Ovary (tissue), 9 donors: ENCODE data around the gene PPP4R3A. TPM values are rescaled to one million over a fixed set of nuclear protein-coding genes. Genes with fewer than 3 reads are reported as not detected.
"Not testable (repeated sequence)": the region's sequence is repeated elsewhere in the genome, so short reads cannot be mapped to it uniquely, and the experiment has no call there.

Source experiments
- DNase-seq, 5 donors: peaks; one replicate each; pipeline ENCODE4 v3.0.0-alpha.2; 2019 to 2020
- H3K27ac ChIP-seq, 2 donors: fragments of 200-600 bp; one replicate each; pipeline versions ENCODE4 v1.5.1 to v1.8.0; 2019 to 2022
- H3K27me3 ChIP-seq: fragments of 200-600 bp; one replicate; pipeline ENCODE4 v1.8.0; 2022
- H3K36me3 ChIP-seq: fragments of 200-600 bp; sonication (generic); one replicate; pipeline ENCODE4 v1.5.1; 2019
- H3K4me1 ChIP-seq: one replicate; pipeline ENCODE4 v1.8.1; 2013; ENCODE audit warnings: mild to moderate bottlenecking, moderate library complexity; ENCODE audit not compliant: insufficient read depth
- H3K4me3 ChIP-seq: fragments of 200-600 bp; sonication (generic); one replicate; pipeline ENCODE4 v1.5.1; 2017
- H3K9me3 ChIP-seq, 2 donors: fragments of 200-600 bp in 1 of 2; sonication (generic) in 1 of 2; one replicate each; pipeline versions ENCODE4 v1.5.1 to v1.8.1; 2013 to 2019; ENCODE audit warnings: mild to moderate bottlenecking in 1 of 2, moderate library complexity in 1 of 2
- CTCF ChIP-seq, 3 donors: fragments of 450-650 bp in 2 of 3; fragments of 200-600 bp in 1 of 3; IDR thresholded peaks; one replicate each; pipeline versions ENCODE4 v1.5.1 to v1.8.0; 2016 to 2022; ENCODE audit warnings: antibody characterized with exemption in 3 of 3, mild to moderate bottlenecking in 1 of 3
- EP300 ChIP-seq: sonication (generic); formaldehyde crosslinking; IDR thresholded peaks from one replicate; pipeline ENCODE4 v1.6.1; 2017; ENCODE audit warnings: antibody characterized with exemption
- POLR2A ChIP-seq: fragments of 450-650 bp; IDR thresholded peaks from one replicate; pipeline ENCODE4 v1.6.1; 2017; ENCODE audit warnings: antibody characterized with exemption, mild to moderate bottlenecking, moderate library complexity
- WGBS, 3 donors: extraction: QIAGEN DNeasy Blood & Tissue Kit in 1 of 3; methylation state at CpG; one replicate each; pipeline versions ENCODE4 v1.1.5 to v1.1.7; 2013 to 2017; 5-methylcytosine and 5-hydroxymethylcytosine counted together
- intact Hi-C, 4 donors: fragments of 100-400 bp; cut with DNase I; formaldehyde crosslinking; loops; one replicate each; pipeline versions ENCODE4 v1.11.0 to v1.15.1; 2022 to 2023
- polyA plus RNA-seq, 2 donors: library from polyadenylated mRNA; stranded (reverse); fragments of 200-250 nt in 1 of 2; fragments of 350-450 nt in 1 of 2; fragmentation: Illumina TruSeq in 1 of 2; extraction: RNeasy Lipid Tissue Mini Kit (QIAGEN cat#74804) in 1 of 2; gene quantifications; one replicate each; pipeline ENCODE4 v1.2.3, GENCODE V29; 2013 to 2014
- total RNA-seq, 7 donors: library from RNA; depleted of rRNA in 2 of 7; stranded (reverse); fragments of >200 nt in 2 of 7; fragmentation: NEBNext Ultra II Directional in 3 of 7; extraction: Animal tissue kit (Norgen Biotek cat#: 25700) in 3 of 7; gene quantifications; one replicate each; pipeline versions ENCODE4 v1.1.0 to v1.2.4, GENCODE V29; 2016 to 2023
- donor health status: DM: no; HTN: no; CAD: no; lungs with moderate emphysema.
- donor health status: DM: no; HTN: no; CAD: no.
- donor health status: Bipolar disorder and iron deficiency.
- donor health status: DM: yes; HTN: yes; CAD: no.
- donor health status: DM: no; HTN: no; CAD: no.
- donor health status: DM: yes; HTN: yes; CAD: no.

PPP4R3A gene
- total and polyA plus RNA-seq, 9 donors = 50.0 to 86.3 (median 65.1) TPM

DNA sequence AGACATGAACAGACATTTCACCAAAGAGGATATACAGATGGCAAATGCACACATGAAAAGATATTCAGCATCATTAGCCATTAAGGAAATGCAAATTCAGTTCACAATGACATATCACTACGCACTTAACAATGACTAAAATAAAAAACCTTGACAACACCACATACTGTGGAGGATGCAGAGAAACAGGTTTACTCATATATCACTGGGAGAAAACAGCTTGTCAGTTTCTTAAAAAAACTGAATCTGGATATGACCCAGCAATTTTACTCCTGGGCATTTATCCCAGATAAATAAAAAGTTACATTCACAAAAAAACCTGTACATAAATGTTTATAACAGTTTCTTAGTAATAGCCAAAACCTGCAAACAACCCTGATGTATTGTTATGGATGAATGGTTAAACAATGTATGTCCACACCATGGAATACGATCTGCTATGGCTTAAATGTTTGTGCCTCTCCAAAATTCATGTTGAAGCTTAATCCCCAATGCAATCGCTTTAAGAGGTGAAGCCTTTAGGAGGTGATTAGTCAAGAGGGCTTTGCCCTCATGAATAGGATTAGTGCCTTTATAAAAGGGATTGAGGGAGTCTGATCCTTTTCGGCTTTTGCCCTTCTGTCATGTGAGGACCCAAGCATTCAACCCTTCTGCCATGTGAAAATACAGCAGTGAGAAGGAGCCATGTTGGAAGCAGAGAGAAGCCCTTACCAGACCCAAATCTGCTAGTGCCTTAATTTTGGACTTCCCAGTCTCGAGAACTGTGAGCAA lies 36.0 kb upstream of the PPP4R3A start:
- H3K4me1 ChIP-seq = no peaks in the 10 kb centered on the region
- 75 to 79% (median 76%) methylated on average over 5 of the region's 5 CpGs for WGBS, 3 donors
- intact Hi-C loops = no loop called here
- no peaks in the 10 kb centered on the region for H3K9me3 ChIP-seq
- no peak overlapping the region for H3K4me3 ChIP-seq
- H3K27ac ChIP-seq = no peak overlapping the region
- no peaks in the 10 kb centered on the region for H3K36me3 ChIP-seq
- no peak for DNase-seq
- no peaks in the 10 kb centered on the region for H3K27me3 ChIP-seq
- TF ChIP-seq CTCF (IDR thresholded peaks at IDR 0.05) (no peak), POLR2A (no peak), EP300 (no peak)

DNA sequence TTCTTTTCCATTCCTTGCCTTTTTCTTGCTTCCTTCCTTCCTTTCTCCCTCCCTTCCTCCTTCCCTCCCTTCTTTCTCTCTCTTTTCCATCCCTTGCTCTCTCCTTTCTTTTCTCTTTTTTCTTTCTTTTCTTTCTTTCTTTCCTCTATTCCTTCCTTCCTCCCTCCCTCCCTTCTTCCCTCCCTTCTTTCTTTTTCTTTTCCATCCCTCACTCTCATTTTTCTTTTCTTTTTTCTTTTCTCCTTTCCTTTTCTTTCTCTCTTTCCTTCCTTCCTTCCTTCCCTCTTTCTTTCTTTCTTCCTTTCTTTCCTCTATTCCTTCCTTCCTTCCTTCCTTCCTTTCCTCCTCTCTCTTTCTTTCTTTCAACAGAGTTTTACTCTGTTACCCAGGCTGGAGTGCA lies 35.1 kb upstream of the PPP4R3A start:
- no peaks in the 10 kb centered on the region for H3K4me1 ChIP-seq
- intact Hi-C loops = no loop called here
- no peaks in the 10 kb centered on the region for H3K9me3 ChIP-seq
- no peak overlapping the region for H3K4me3 ChIP-seq
- no peaks in the 10 kb centered on the region for H3K27me3 ChIP-seq
- no peak overlapping the region for H3K27ac ChIP-seq
- no peaks in the 10 kb centered on the region for H3K36me3 ChIP-seq
- TF ChIP-seq POLR2A (no peak), EP300 (no peak), CTCF (IDR thresholded peaks at IDR 0.05) (no peak)
- no peak for DNase-seq

- Histone ChIP-seq H3K27ac (no peak overlapping the region), H3K36me3 (no peaks in the 10 kb centered on the region), H3K9me3 (no peaks in the 10 kb centered on the region), H3K27me3 (no peaks in the 10 kb centered on the region), H3K4me1 (no peaks in the 10 kb centered on the region), H3K4me3 (no peak overlapping the region)
- no peak for DNase-seq
- intact Hi-C loops = no loop called here
- no peak for TF ChIP-seq EP300
- no peak for TF ChIP-seq CTCF (IDR thresholded peaks at IDR 0.05)
- TF ChIP-seq POLR2A = no peak
- 91 to 95% (median 95%) methylated on average over 3 of the region's 3 CpGs for WGBS, 3 donors
Measured at GRCh38 chr14:91536327-91536726, 26.2 kb upstream of the PPP4R3A start.

- H3K27ac ChIP-seq, H3K4me1 ChIP-seq, DNase-seq, H3K36me3 ChIP-seq, H3K9me3 ChIP-seq, H3K27me3 ChIP-seq, intact Hi-C loops, H3K4me3 ChIP-seq: not testable (repeated sequence)
- 79 to 92% (median 82%) methylated on average over 5 of the region's 5 CpGs for WGBS, 3 donors
Measured at GRCh38 chr14:91534059-91534458, 23.9 kb upstream of the PPP4R3A start.

- Histone ChIP-seq H3K36me3 (no peaks in the 10 kb centered on the region), H3K4me3 (no peak overlapping the region), H3K27ac (no peak overlapping the region), H3K9me3 (no peaks in the 10 kb centered on the region), H3K27me3 (no peaks in the 10 kb centered on the region), H3K4me1 (no peaks in the 10 kb centered on the region)
- no peak for DNase-seq
- 52 to 55% (median 54%) methylated on average over 3 of the region's 3 CpGs for WGBS, 3 donors
- no peak for TF ChIP-seq EP300
- TF ChIP-seq POLR2A = no peak
- no peak for TF ChIP-seq CTCF (IDR thresholded peaks at IDR 0.05)
- intact Hi-C loops = no loop called here
Measured at GRCh38 chr14:91533623-91534022, 23.5 kb upstream of the PPP4R3A start.
